NCI-H748 (cell line): ENCODE measurements around the gene WWP2.
"Not testable (repeated sequence)": the region's sequence is repeated elsewhere in the genome, so short reads cannot be mapped to it uniquely, and the experiment has no call there.

Experiments
- DNase-seq: peaks from one replicate; lab custom pipeline; 2025; ENCODE audit not compliant: unreplicated experiment; lab: John Stamatoyannopoulos, UW

WWP2 gene

GRCh38 chr16:69972935-69973334 lies 210.8 kb downstream of the WWP2 start:
- DNase-seq, result not testable (repeated sequence)

GRCh38 chr16:69985196-69985595 lies 223.1 kb downstream of the WWP2 start:
- not testable (repeated sequence) for DNase-seq
